T-helper 2 cell (primary cell): Measurements from ENCODE around the gene ANXA7.

ENCODE experiments used
- DNase-seq, 5 experiments: peaks; one replicate each; pipeline versions ENCODE4 v3.0.0 to v3.0.0-alpha.2; 2012 to 2022
- total RNA-seq, 2 donors: gene quantifications; one replicate each; lab custom pipeline; 2026; lab: John Stamatoyannopoulos, UW

Gene ANXA7
- total RNA-seq = 113 reads per million in 2 donors

GRCh38 chr10:73413528-73414229 is at the start of gene ANXA7:
Gene ANXA7, minus strand, starts transcription at chr10:73414058. Its CDS starts 13,202 bp downstream, at chr10:73400856.
- DNase-seq = peak; percentile 82 to 95 (median 92)

- no peak for DNase-seq
Observed at GRCh38 chr10:73460897-73461296, 47.0 kb upstream of the ANXA7 start.

GRCh38 chr10:73459683-73460314 is 45.9 kb upstream of the ANXA7 start:
- DNase-seq = no peak

- no peak for DNase-seq
Observed at GRCh38 chr10:73456187-73456890, 42.5 kb upstream of the ANXA7 start.

GRCh38 chr10:73449113-73449512 is 35.3 kb upstream of the ANXA7 start:
- DNase-seq = no peak

- DNase-seq = no peak
Observed at GRCh38 chr10:73448384-73448783, 34.5 kb upstream of the ANXA7 start.

- DNase-seq = no peak
Observed at GRCh38 chr10:73446926-73447325, 33.1 kb upstream of the ANXA7 start.

- DNase-seq = no peak
Observed at GRCh38 chr10:73444457-73444856, 30.6 kb upstream of the ANXA7 start.

GRCh38 chr10:73439605-73440312 is 25.9 kb upstream of the ANXA7 start:
- DNase-seq = no peak

GRCh38 chr10:73439055-73439454 is 25.2 kb upstream of the ANXA7 start:
- no peak for DNase-seq

- peak in 1 of 5 experiments; percentile 68 for DNase-seq
Observed at GRCh38 chr10:73433538-73433867, 19.6 kb upstream of the ANXA7 start, which contains the start of gene MSS51. Gene MSS51, minus strand, starts transcription at chr10:73433561. Its CDS starts 5,277 bp downstream, at chr10:73428284.

GRCh38 chr10:73432646-73433537 is 19.0 kb upstream of the ANXA7 start:
- DNase-seq = no peak

GRCh38 chr10:73426318-73426717 is 12.5 kb upstream of the ANXA7 start:
- no peak for DNase-seq

GRCh38 chr10:73424478-73424877 is 10.6 kb upstream of the ANXA7 start:
- DNase-seq = no peak

- no peak for DNase-seq
Observed at GRCh38 chr10:73423309-73423708, 9.5 kb upstream of the ANXA7 start.

GRCh38 chr10:73416571-73416970 is 2.7 kb upstream of the ANXA7 start:
- DNase-seq = no peak

GRCh38 chr10:73414230-73414945 is 530 bp upstream of the ANXA7 start:
- DNase-seq = peak in 1 of 5 experiments; percentile 8

- DNase-seq = peak in 4 of 5 experiments; percentile 12 to 83 (median 34)
Observed at GRCh38 chr10:73413108-73413527, 740 bp downstream of the ANXA7 start.

GRCh38 chr10:73410897-73411296 is 3.0 kb downstream of the ANXA7 start:
- no peak for DNase-seq

GRCh38 chr10:73408978-73409521 is 4.8 kb downstream of the ANXA7 start:
- DNase-seq = no peak

GRCh38 chr10:73408061-73408460 is 5.8 kb downstream of the ANXA7 start:
- DNase-seq = no peak
